Suprapubic skin (tissue), 4 donors: Measurements from ENCODE around the gene GTF2H3.

Experiments used
- CTCF ChIP-seq, 2 donors: fragments of 200-600 bp in 1 of 2; fragments of 450-650 bp in 1 of 2; sonication (generic) in 1 of 2; IDR thresholded peaks; one replicate each; pipeline ENCODE4 v1.5.1; 2016 to 2019; ENCODE audit warnings: antibody characterized with exemption in 2 of 2, mild to moderate bottlenecking in 1 of 2, moderate library complexity in 1 of 2
- POLR2A ChIP-seq, 2 donors: fragments of 450-650 bp; IDR thresholded peaks; one replicate each; pipeline ENCODE4 v1.6.1; 2017; ENCODE audit warnings: antibody characterized with exemption in 2 of 2, mild to moderate bottlenecking in 2 of 2, moderate library complexity in 2 of 2
- POLR2AphosphoS5 ChIP-seq, 3 donors: sonication (generic); formaldehyde crosslinking; IDR thresholded peaks; one replicate each; pipeline ENCODE4 v1.6.1; 2017; ENCODE audit warnings: antibody characterized with exemption in 3 of 3

- TF ChIP-seq POLR2A (IDR thresholded peaks at IDR 0.05): no peak
- TF ChIP-seq POLR2AphosphoS5 (IDR thresholded peaks at IDR 0.05): no peak
- TF ChIP-seq CTCF (IDR thresholded peaks at IDR 0.05): no peak
Measured at GRCh38 chr12:123614110-123614509, 19.5 kb upstream of the GTF2H3 start.
